Mesendoderm (in vitro differentiated cells): Measurements from ENCODE around the gene TPSAB1.

Source experiments
- DNase-seq: peaks from one replicate; pipeline ENCODE4 v3.0.0; 2013
- H2AK5ac ChIP-seq: 2 replicates; pipeline ENCODE4 v1.6.1; 2013; ENCODE audit warnings: low read length, inconsistent platforms
- H2BK120ac ChIP-seq: 2 replicates; pipeline ENCODE4 v1.6.1; 2013; ENCODE audit warnings: low read depth, mild to moderate bottlenecking, low read length, moderate library complexity, mixed read lengths
- H2BK15ac ChIP-seq: replicated peaks from 2 replicates; pipeline ENCODE4 v1.6.1; 2013; ENCODE audit warnings: low read depth, mild to moderate bottlenecking, moderate library complexity
- H2BK5ac ChIP-seq: 2 replicates; pipeline ENCODE4 v1.6.1; 2013; ENCODE audit warnings: low read length, inconsistent platforms
- H3K18ac ChIP-seq: 2 replicates; pipeline ENCODE4 v1.6.1; 2013; ENCODE audit warnings: mild to moderate bottlenecking, low read length, mixed read lengths
- H3K23ac ChIP-seq: one replicate; pipeline ENCODE4 v1.6.1; 2013; ENCODE audit warnings: low read length
- H3K27ac ChIP-seq: 2 replicates; pipeline ENCODE4 v1.5.1; 2013; ENCODE audit warnings: low read depth, mild to moderate bottlenecking, inconsistent platforms, low read length, moderate library complexity
- H3K27me3 ChIP-seq: 2 replicates; pipeline ENCODE4 v1.6.1; 2013; ENCODE audit warnings: low read length, control low read depth, mild to moderate bottlenecking, inconsistent platforms; ENCODE audit not compliant: insufficient read depth, poor library complexity
- H3K36me3 ChIP-seq: 2 replicates; pipeline ENCODE4 v1.6.1; 2013; ENCODE audit warnings: low read length, inconsistent platforms; ENCODE audit not compliant: control insufficient read depth, insufficient read depth
- H3K4ac ChIP-seq: one replicate; pipeline ENCODE4 v1.6.1; 2013; ENCODE audit warnings: low read depth, mild to moderate bottlenecking, low read length, moderate library complexity
- H3K4me1 ChIP-seq: 2 replicates; pipeline ENCODE4 v1.6.1; 2013; ENCODE audit warnings: low read depth, low read length, inconsistent platforms; ENCODE audit not compliant: control insufficient read depth
- H3K4me2 ChIP-seq: 2 replicates; pipeline ENCODE4 v1.6.1; 2013; ENCODE audit warnings: low read length
- H3K4me3 ChIP-seq: 2 replicates; pipeline ENCODE4 v1.5.1; 2013; ENCODE audit warnings: mild to moderate bottlenecking, low read length
- H3K56ac ChIP-seq: one replicate; pipeline ENCODE4 v1.6.1; 2013; ENCODE audit warnings: low read length
- H3K79me1 ChIP-seq: 2 replicates; pipeline ENCODE4 v1.6.1; 2013; ENCODE audit warnings: low read length, inconsistent platforms
- H3K79me2 ChIP-seq: 2 replicates; pipeline ENCODE4 v1.6.1; 2013; ENCODE audit warnings: mild to moderate bottlenecking, low read length; ENCODE audit not compliant: control insufficient read depth, insufficient read depth
- H3K9ac ChIP-seq: 2 replicates; pipeline ENCODE4 v1.6.1; 2013; ENCODE audit warnings: low read length, inconsistent platforms
- H4K5ac ChIP-seq: one replicate; pipeline ENCODE4 v1.6.1; 2013; ENCODE audit warnings: low read length
- H4K8ac ChIP-seq: one replicate; pipeline ENCODE4 v1.6.1; 2013; ENCODE audit warnings: low read depth, mild to moderate bottlenecking, control low read depth, low read length, moderate library complexity
- WGBS: extraction: QIAGEN DNeasy Blood & Tissue Kit; methylation state at CpG from one replicate; pipeline ENCODE4 v1.1.7; 2013; ENCODE audit warnings: low lambda C conversion rate, missing lambda C conversion rate; ENCODE audit not compliant: insufficient coverage; ENCODE audit errors: extremely low coverage; 5-methylcytosine and 5-hydroxymethylcytosine counted together

TPSAB1 gene

DNA sequence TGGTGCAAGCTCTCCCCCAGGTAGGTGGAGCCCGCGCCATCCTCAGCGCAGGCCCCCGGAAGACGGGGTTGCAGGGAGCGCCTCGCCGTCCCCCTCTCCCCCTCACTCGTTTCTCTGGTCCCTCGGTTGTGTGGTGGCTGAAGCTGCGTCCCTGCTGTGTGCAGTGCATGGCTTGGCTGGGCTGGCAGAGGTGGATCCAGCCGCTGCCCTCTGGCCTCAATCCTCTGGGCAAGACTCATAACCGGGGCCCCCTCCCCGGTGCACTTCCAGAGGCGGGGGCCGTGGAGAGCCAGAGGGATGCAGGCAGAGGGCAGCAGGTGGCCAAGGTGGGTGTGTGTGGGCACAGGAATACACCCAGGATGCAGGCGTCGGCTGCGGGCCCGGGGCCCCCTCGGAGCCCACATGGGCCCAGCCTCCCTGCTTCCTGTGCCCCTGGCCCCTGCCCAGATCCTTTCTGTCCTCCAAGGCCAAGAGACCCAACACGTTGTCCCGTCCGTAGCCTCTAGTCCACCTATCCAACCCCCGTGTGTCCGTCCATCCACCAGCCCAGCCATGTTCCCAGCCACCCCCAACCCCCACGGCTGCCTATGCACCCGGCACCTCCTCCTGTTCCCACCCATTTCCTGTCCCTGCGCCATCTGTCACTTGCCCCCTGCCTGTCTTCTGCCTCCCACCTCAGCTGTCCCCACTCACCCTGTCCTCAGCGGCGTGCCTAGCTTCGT lies 24.8 kb upstream of the TPSAB1 start:
- no peak overlapping the region for H3K4me2 ChIP-seq
- DNase-seq, result no peak
- H2BK15ac ChIP-seq, result no peak overlapping the region
- no CpG with 5 or more reads among the region's 32 CpGs for WGBS
- no peak overlapping the region for H3K56ac ChIP-seq
- H3K27me3 ChIP-seq, result no peaks in the 10 kb centered on the region
- H2BK5ac ChIP-seq, result no peak overlapping the region
- no peaks in the 10 kb centered on the region for H3K79me1 ChIP-seq
- H3K4me3 ChIP-seq, result no peak overlapping the region
- H4K8ac ChIP-seq, result no peak overlapping the region
- no peak overlapping the region for H2AK5ac ChIP-seq
- H3K18ac ChIP-seq, result no peak overlapping the region
- H3K23ac ChIP-seq, result no peak overlapping the region
- H3K36me3 ChIP-seq, result no peaks in the 10 kb centered on the region
- H3K27ac ChIP-seq, result no peak overlapping the region
- no peaks in the 10 kb centered on the region for H3K79me2 ChIP-seq
- H3K4ac ChIP-seq, result no peak overlapping the region
- H3K9ac ChIP-seq, result no peak overlapping the region
- no peak overlapping the region for H4K5ac ChIP-seq
- H2BK120ac ChIP-seq, result no peak overlapping the region
- H3K4me1 ChIP-seq, result no peaks in the 10 kb centered on the region

DNA sequence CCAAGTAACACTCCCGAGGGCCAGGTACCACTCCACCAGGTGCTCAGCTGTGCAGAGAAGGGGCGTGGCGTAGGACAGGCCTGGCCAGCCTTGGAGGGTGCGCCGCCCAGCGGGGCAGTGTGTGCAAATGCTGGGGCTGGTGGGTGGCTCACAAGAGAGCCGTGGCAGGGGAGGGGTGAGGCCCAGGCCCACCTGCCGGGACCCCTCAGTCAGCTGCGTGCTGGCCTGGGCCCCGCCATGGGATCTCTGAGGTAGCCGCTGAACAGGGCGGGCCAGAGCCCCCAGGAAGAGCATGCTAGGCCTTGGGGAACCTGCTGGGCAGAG lies 24.2 kb upstream of the TPSAB1 start:
- WGBS, result no CpG with 5 or more reads among the region's 12 CpGs
- H2BK15ac ChIP-seq, result no peak overlapping the region

DNA sequence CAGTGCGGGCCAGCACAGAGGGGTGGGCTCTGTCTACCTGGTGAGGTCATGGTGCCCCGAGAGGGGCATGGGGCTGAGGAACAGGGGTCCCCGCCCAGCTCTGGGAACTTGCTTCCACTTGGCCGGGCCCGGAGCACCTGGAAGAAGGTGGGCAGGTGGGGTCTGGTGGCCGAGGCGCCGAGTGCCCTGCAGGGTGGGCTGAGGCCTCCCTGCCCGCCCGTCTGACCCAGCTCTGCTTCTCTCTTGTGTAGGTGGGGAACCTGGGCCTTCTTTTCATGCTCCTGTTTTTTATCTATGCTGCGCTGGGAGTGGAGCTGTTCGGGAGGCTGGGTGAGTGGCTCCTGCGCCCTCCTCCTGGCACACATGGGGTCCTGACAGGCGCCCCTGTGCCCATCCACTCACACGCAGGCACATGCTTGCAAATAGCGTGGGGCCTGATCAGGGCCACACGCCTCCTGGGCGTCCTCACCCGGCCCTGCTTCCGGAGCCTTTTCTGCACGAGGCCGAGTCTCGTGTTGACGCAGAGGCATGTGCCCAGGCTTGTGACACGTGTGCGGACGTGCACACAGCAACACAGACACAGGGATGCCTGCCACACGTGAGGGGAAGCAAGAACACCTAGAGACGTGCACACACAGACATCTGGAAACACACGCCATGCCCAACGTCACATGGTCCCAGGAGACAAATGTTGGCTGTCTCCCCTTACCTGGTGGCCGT lies 23.7 kb upstream of the TPSAB1 start:
- Histone ChIP-seq H2AK5ac (no peak overlapping the region), H3K18ac (no peak overlapping the region), H3K27ac (no peak overlapping the region), H3K4me1 (no peaks in the 10 kb centered on the region), H3K23ac (no peak overlapping the region), H3K36me3 (no peaks in the 10 kb centered on the region), H3K4me3 (no peak overlapping the region), H3K4ac (no peak overlapping the region), H3K79me1 (no peaks in the 10 kb centered on the region), H3K27me3 (no peaks in the 10 kb centered on the region), H2BK120ac (no peak overlapping the region), H2BK15ac (no peak overlapping the region), H4K8ac (no peak overlapping the region), H2BK5ac (no peak overlapping the region), H3K4me2 (no peak overlapping the region), H3K79me2 (no peaks in the 10 kb centered on the region), H3K56ac (no peak overlapping the region), H4K5ac (no peak overlapping the region), H3K9ac (no peak overlapping the region)
- no CpG with 5 or more reads among the region's 32 CpGs for WGBS
- DNase-seq, result no peak

More for the DNA sequence above, 24.2 kb upstream of the TPSAB1 start:
- Histone ChIP-seq H3K27me3 (no peaks in the 10 kb centered on the region), H3K79me1 (no peaks in the 10 kb centered on the region), H3K4me1 (no peaks in the 10 kb centered on the region), H2BK5ac (no peak overlapping the region), H3K4me2 (no peak overlapping the region), H3K9ac (no peak overlapping the region), H4K5ac (no peak overlapping the region), H3K18ac (no peak overlapping the region), H3K23ac (no peak overlapping the region), H3K36me3 (no peaks in the 10 kb centered on the region), H4K8ac (no peak overlapping the region), H3K56ac (no peak overlapping the region), H3K4me3 (no peak overlapping the region), H2BK120ac (no peak overlapping the region), H2AK5ac (no peak overlapping the region), H3K79me2 (no peaks in the 10 kb centered on the region), H3K27ac (no peak overlapping the region), H3K4ac (no peak overlapping the region)
- DNase-seq, result no peak

DNA sequence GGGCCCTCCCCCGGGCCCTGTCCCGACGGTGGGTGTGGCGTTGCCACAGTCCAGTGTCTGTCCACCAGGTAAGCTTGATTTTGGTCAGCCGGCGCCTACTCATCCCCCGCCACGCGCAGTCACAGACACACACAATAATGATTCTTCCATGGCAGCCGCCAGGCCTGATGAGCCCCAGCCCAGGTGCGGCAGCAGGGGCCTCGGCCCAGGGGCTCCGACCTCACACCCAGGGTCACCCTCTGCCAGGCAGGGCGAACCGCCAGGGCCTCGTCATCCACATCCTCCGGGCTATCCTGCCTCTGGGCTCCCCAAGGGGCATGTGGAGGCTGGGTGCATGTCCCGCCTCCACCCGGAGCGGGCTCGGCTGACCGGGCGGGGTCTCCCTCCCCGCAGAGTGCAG lies 23.0 kb upstream of the TPSAB1 start:
- Histone ChIP-seq H2AK5ac (no peak overlapping the region), H2BK120ac (no peak overlapping the region), H3K27ac (no peak overlapping the region), H3K27me3 (no peaks in the 10 kb centered on the region), H4K5ac (no peak overlapping the region), H4K8ac (no peak overlapping the region), H3K4ac (no peak overlapping the region), H2BK15ac (no peak overlapping the region), H3K9ac (no peak overlapping the region), H3K79me2 (no peaks in the 10 kb centered on the region), H3K23ac (no peak overlapping the region), H3K4me3 (no peak overlapping the region), H3K4me1 (no peaks in the 10 kb centered on the region), H3K18ac (no peak overlapping the region), H3K56ac (no peak overlapping the region), H3K79me1 (no peaks in the 10 kb centered on the region), H3K4me2 (no peak overlapping the region), H2BK5ac (no peak overlapping the region), H3K36me3 (no peaks in the 10 kb centered on the region)
- DNase-seq, result no peak
- no CpG with 5 or more reads among the region's 24 CpGs for WGBS

DNA sequence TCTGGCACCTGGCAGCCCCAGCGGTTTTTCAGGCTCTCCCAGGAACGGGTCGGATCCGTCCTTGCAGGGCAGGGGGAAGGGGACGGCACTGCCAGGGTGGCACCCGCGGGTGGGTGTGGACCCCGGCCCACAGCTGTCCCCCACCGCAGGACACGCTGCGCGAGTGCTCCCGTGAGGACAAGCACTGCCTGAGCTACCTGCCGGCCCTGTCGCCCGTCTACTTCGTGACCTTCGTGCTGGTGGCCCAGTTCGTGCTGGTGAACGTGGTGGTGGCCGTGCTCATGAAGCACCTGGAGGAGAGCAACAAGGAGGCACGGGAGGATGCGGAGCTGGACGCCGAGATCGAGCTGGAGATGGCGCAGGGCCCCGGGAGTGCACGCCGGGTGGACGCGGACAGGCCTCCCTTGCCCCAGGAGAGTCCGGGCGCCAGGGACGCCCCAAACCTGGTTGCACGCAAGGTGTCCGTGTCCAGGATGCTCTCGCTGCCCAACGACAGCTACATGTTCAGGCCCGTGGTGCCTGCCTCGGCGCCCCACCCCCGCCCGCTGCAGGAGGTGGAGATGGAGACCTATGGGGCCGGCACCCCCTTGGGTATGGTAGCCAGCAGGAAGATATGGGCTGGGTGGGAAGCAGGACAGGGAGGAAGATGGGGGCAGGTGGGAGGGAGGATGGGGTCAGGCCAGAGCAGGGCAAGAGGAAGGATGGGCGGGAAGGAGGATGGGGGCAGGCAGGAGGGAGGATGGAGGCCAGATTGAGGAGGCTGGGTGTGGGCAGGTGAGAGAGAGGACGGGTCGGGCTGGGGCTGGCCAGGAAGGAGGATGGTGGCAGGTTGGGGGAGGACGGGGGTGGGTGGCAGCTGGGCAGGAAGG lies 22.2 kb upstream of the TPSAB1 start:
- Histone ChIP-seq H3K4me1 (no peaks in the 10 kb centered on the region), H3K9ac (no peak overlapping the region), H3K27ac (no peak overlapping the region), H3K18ac (no peak overlapping the region), H3K4me2 (no peak overlapping the region), H2AK5ac (no peak overlapping the region), H3K36me3 (no peaks in the 10 kb centered on the region), H2BK120ac (no peak overlapping the region), H2BK5ac (no peak overlapping the region), H3K56ac (no peak overlapping the region), H3K27me3 (no peaks in the 10 kb centered on the region), H3K79me1 (no peaks in the 10 kb centered on the region), H2BK15ac (no peak overlapping the region), H4K8ac (no peak overlapping the region), H3K23ac (no peak overlapping the region), H4K5ac (no peak overlapping the region), H3K79me2 (no peaks in the 10 kb centered on the region), H3K4ac (no peak overlapping the region), H3K4me3 (no peak overlapping the region)
- WGBS, result no CpG with 5 or more reads among the region's 49 CpGs
- DNase-seq, result no peak
